Hindlimb muscle (tissue), 1 donor: ENCODE measurements around the gene ITGB2. TPM values are rescaled to one million over a fixed set of nuclear protein-coding genes. Genes with fewer than 3 reads are reported as not detected.

ENCODE experiments used
- DNase-seq: peaks from one replicate; pipeline ENCODE4 v3.0.0-alpha.2; 2013
- polyA plus RNA-seq: library from polyadenylated mRNA; unstranded; fragments of 120-200 nt; gene quantifications from one replicate; pipeline ENCODE4 v1.2.1, GENCODE V29; 2013; ENCODE audit not compliant: insufficient read length

ITGB2 gene
- polyA plus RNA-seq, 1 donor = 21.0 TPM

DNA sequence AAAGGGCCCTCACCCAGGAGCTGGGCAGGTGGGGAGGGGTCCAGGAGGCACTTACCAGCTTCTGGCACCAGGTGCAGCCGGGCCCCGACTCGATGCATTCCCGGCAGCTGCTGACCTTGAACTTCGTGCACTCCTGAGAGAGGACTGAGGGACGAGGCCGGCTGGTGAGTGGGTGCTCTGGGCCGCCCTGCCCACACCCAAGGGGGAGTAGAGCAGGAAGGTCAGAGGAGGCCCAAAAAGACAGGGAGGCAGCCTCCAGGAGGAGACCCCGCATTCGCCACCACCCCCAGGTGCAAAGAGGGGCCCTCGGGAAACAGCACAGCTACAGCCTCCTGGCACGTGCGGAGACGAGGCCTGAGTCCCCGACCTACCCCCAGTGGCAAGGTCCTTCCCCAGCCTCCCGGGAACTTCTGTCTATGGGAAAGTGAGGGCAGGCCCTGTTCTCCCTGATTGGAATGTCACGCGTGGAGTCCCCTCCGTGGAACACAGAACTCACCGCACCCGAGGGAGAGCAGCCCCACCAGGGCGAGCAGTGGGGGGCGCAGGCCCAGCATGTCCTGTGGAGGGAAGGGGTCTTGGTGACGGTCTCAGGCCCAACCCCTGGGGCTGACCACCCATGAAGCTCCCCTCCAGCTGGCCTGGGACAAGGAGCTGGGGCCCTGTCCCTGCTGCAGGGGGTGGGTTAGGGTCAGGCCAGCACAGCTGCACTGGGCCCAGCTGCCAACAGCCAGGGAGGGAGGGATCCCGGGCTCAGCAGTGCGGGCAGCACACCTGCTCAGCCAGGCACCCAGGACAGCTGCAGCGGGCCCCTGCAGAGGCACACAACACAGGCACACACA lies 10.3 kb downstream of the ITGB2 start:
- DNase-seq = peak; percentile 38

DNA sequence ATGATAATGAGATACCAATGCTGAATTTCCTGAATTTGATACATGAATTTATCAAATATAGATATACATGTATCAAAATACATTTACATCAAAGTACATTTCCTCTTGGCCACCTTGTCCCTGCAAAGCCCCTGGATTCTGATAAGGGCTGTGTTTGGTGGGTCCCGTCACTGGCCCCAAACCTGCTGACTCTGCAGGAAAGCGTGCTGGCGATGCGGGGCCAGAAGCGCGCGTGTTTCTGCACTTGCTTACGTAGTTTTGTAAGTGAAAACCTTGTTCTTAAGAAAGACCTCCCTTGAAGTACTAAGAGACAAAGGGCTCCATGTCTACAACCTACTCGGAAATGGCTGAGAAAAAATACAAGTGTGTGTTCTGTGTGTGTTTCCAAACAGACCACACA lies 11.0 kb downstream of the ITGB2 start:
- no peak for DNase-seq

DNA sequence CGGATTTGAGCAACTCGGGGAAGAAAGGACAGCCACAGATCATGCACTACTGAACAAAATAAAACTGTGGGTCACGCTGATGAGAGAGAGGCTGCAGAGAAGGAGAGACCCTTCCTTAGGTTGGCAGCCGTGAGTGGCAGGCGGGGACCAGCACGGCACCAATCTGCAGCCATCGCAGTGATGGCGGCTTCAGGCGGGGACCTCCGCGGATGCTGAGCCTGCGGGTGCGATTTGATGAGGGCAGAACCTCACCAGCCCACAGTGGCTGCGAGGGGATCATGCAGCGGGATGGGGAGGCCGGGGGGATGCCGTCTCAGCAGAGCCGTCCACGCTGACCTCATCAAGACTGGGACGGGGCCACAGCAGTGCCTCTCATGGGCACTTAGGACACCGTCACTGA lies 11.8 kb downstream of the ITGB2 start:
- no peak for DNase-seq

DNA sequence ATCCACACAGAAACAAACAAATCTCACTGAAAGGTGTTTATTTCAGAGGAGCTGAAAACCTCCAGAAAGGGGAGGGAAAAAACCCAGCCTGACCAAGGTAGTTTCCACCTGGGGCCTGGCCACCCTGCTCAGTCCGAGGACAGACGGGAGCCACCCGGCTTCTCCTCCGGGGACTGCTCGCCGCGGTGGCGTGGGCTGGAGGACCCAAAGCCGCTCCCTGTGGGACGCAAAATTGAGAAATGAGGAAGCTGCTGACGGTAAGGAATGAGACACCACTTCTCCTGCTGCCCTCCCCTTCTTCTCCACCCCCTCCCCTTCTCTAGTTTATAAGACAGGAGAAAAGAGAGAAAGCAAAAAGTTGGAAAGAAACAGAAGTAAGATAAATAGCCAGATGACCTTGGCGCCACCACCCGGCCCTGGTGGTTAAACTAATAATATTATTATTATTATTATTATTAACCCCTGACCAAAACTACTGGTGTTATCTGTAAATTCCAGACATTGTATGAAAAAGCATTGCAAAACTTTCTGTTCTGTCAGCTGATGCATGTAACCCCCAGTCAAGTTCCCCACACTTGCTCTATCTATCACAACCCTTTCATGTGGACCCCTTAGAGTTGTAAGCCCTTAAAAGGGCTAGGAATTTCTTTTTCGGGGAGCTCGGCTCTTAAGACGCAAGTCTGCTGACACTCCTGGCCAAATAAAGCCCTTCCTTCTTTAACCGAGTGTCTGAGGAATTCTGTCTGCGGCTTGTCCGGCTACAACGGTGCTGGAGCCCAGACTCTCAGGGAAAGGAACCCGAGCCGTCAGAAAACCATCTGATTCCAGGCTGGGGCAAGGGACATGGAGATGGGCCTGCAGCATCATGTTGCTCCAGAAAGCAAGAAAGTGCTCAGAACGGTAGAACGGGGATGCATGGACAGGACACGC lies 12.5 kb downstream of the ITGB2 start:
- no peak for DNase-seq

DNA sequence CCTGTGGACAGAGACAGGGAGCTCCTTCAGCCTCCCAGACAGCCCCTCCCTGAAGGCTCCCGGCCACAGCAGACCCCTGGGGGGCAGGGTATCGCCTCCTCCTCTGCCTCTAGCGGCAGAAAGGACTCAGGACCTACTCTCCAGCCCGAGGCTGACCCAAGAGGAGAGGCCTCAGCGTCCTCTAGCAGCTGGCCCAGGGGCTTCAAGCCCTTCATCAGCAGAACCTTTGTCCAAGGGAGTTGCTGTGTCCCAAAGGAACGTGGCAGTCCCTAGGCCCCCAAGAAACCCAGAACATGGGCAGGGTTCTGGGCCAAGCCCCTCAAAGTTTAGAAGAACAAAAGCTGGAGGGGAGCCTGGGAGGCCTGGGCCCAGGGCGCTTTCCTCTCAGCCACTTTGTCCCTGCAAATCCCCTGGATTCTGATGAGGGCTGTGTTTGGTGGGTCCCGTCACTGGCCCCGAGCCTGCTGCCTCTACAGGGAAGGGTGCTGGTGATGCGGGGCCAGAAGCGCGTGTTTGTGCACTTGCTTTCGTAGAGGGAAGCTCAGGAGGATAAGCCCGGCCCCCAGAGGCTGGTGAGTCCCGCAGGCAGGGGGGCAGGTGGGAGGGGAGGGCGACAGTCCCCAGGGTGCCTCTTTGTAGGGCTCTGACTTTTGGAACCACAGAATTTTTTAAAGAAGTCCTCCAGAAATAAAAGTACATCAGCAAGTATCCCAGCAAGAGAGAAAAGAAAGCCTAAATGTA lies 13.3 kb downstream of the ITGB2 start:
- DNase-seq = no peak

DNA sequence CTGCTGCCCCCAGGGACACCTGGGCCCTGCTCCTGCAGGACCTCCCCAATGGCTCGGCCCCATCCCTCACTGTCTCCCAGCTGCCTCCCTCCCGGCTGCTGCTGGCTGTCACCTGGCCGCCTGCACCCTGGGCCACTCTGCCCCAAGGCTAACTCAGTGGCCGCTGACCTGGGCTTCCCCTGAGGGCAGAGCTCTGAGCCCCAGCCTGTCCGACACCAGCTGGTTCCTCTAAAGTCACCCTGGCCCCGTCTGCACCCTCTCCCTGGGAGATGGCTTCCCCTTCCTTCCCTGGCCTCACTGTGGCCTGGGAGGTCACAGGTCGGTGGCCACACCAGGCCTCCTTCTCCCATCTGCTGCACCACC lies 15.0 kb downstream of the ITGB2 start:
- no peak for DNase-seq

DNA sequence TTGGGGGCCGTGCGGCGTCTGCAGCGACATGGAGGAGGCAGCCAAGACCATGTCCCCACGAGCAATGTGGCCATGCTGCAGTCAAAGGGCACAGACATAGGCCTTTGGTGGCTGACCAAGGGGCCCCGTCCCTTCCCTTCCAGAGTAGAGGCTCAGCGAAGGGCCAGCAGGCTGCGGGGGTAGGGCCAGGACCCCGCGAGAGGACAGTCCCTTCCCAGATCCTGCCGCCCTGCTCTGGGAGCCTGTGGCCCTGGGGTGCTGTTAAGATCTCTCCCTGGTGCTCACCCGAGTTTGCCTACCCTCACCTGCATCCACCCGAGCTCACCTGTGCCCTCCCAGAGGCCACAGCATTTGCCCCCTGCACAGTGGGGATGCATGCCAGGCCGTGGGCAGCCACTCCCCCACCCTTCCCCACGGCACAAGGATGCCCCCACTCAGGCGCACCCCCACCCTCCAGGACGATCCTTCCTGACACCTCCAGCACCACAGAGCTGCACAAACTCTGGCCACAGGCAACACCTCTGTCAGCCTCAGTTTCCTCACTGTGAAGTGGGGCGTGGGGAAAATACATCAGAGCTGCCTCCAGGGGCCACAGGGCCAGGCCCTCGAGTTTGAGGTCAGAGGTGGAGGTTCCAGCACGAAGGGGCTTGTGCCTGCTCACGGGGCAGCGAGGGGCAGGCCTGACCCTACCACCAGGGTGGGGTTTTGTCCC lies 15.5 kb downstream of the ITGB2 start:
- no peak for DNase-seq

DNA sequence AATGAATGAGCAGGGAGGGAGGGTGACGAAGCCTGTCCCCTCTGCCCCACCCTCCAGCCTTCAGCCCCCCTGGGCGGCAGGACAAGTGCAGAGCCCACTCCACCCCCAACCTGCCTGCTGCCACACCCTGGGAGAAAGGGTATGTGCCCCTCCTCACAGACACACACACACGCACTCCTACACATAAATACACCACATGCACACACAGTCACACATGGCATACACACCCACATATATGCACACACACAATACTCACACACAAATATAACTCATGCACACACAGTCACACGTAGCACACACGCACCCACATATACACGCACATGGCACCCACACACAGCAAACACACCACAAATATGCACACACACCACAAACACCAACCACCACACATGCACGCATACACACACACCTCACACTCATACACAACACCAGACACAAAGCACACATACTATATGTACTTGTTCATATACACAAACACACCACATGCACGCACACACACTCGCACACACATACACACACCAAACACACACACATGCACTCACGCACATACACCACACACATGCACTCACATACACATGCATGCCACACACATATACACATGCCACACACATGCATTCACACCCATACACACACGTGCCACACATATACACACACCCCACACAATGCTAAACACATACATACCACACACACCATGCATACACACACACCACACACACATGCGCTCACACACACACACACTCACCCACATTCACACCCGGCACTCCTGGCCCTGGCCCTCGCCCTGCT lies 16.4 kb downstream of the ITGB2 start:
- DNase-seq = no peak

DNA sequence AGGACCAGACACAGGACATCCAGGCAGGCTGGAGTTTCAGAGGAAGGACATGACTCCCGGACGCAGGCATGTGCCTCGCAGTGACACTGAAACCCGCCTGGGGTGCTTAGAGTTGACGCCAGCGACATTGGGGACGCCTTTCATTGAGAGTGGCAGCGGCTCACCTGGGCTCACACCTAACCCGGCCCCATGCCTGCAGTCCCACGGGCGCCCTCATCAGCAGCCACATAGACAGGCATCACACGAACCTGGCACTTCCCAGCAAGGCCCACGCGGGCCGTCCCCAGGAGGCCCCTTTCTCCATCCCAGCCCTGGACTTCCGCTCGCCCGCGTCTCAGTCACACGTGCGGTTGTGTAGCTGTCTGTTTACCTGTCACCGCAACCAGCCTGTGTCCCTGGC lies 17.0 kb downstream of the ITGB2 start:
- no peak for DNase-seq

DNA sequence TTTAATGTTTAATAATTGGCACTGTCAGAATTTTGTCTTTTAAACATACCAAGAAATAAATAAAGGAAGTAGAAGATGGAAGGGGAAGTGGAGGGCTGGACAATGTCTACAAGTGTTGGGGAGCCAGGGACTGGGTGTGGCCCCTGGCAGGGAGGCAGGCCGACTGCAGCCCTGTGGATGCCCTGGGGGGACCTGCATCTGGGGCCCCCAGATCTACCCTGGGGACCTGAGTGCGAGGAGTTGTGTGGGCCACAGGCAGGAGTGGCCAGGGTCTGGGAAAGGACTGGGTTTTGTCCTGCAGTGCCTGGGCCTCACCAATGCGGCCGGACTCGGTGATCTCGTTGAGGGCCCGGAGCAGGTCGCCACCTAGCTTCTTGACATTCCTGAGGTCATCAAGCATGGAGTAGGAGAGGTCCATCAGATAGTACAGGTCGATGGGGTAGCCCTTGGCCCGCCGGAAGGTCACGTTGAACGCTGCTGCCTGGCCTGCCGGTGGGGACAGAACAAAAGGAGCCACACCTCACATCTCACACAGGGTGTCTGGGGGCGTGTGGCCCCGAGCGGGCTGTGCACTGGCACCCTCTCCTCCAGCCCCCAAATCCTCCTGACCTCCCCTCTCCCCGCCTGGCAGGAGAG lies 17.5 kb downstream of the ITGB2 start:
- DNase-seq = no peak

DNA sequence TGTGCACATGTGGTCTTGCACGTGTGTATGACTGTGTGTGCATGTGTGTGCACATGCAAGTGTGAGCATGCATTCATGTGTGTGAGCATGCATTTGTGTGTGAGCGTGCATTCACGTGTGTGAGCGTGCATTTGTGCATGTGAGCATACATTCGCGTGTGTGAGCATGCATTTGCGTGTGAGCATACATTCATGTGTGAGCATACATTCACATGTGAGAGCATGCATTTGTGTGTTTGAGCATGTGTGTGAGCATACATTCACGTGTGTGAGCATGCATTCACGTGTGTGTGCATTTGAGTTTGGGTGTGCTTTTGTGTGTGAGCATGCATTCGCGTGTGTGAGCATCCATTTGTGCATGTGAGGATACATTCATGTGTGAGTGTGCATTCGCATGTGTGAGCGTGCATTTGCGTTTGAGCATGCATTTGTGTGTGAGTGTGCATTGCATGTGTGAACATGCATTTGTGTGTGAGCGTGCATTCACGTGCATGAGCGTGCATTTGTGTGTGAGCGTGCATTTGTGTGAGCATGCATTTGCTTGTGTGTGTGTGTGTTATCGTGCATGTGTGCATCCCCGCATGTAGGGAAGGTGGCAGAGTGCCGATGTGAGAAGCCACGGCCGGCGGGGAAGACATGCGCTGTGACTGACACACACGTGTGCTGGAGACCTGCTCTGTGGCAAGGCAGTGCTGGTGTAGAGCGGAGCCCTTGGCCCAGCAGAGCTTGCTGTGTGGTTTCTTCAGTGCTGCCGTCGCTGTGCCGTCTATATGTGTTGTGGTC lies 18.2 kb downstream of the ITGB2 start:
- no peak for DNase-seq

DNA sequence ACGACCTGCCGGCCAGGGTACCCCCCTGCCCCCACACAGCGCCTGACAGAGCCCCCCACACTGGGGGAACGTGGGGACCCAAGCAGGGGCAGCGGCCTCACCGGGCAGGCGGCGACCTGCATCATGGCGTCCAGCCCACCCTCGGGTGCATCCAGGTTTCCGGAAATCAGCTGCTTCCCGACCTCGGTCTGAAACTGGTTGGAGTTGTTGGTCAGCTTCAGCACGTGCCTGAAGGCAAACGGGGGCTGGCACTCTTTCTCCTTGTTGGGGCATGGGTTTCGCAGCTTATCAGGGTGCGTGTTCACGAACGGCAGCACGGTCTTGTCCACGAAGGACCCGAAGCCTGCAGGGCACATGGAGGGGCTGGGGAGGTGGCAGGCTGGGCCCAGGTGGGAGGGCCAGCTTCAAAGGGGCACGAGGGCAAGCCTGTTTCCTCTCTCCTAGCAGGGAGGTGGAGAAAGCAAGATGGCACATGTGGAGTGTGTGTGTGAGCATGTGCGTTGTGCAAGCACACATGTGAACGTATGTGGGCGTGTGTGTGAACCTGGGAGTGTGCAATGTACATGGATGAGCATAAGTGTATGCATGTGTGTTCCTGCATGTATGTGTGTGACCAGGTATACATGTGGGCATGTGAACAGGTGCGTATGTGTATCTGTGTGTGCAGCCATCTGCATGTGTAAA lies 19.2 kb downstream of the ITGB2 start:
- DNase-seq = no peak

DNA sequence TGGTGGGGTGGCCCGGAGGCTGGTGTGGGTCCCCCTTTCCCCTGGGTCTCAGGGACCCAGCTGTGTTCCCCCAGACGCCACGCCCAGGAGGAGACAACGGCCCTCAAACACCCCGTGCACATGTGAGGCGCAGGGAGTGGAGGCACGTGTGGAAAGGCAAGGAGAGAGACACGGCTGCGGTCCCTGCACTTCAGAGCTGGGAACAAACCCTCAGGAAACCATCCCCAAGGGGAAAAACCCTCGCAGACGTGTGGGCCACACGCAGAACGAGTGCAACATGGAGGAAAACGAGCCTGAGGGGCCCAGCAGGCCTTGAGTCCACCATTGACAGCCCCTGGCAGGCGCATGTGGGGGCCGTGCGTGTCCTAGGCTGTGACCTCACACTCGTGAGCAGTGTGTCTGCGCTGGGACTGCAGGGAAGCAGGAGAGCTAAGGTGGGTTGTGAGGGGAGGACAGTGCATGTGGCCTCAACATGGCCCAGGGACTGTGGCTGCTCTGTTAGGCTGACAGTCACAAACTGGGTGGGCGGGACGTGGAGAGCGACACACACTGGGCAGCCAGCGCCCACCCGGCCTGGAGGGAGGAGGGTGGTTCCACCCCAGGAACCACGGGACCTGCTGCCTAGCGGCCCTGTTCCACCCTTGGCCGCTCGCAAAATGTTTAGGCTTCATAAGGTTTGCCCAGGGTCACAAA lies 20.0 kb downstream of the ITGB2 start:
- DNase-seq = no peak

DNA sequence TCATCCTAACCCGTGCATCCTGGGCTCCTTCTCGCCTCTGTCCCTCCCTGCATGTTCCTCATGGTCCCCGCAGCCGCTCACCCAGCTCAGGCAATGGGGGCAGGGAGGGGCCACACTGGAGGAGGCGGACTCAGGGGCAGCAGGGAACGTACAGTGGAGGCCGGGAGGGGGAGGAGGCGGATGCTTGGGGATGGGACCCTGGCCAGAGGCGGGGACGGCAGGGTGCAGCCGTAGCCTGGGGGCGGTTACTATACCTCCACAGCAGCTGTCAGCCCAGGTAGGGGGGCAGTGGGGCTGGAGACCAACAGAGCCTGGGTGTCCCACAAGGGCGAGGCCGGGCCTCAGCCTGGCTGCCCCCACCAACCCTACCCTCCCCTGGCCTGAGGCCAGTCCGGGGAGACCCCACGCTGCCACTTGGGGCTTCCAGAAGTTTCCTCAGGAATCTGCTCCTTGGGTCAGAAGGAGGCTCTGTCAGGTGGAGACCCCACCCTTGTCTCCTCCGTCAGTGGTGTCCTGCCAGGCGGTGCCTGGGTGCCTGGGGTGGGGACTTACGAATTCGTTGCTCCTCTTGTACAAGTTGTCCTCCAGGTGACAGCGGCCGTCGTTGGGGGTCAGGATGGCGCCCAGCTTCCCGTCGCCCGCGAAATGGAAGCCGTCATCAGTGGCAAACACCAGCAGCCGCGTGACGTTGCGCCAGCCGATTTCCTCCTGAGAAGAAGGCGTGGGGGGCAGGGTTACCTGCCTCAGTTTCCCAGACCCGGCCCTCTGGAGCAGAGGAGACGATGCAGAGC lies 20.7 kb downstream of the ITGB2 start:
- no peak for DNase-seq

DNA sequence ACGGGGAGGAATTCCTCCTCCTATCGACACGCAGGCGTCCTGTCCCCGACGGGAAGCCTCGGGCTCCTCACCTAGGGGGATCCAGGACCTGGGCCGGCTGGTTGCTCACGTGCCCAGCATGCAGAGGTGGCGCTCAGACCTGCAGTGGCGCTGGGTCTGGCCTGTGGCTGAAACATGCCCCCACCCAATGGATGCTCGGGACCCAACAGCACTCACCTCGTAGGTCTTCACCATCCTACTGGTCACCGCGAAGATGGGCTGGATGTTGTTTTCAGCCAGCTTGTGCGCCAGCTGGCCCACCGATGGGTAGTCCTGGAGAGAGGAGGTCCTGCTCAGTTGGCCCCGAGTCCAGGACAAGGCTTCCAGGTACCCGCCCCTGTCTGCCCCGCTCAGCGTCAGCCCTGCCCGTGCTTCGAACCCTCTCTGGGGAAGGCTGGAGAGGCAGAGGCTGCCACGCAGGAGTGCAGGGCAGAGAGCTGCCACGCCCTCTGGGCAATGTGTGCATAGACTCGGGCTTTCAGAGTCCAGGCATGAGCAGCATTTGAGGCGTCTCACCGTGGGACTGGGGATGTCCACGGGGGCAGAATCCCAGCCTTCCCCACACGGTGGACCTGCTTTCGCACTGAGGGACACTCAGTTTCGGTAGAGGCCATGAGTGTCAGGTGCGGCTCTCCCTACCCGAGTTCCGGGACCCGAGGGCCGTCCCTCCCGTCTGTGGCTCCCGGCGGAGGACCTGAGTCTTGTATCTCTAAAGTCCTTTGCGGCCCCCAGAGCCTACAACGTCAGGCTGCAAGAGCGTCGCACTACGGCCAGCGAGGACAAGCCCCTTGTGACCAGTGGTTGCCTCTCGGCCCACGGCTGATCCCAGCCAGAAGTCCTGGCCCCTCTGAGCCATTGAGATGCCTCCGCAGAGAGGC lies 21.6 kb downstream of the ITGB2 start:
- no peak for DNase-seq

DNA sequence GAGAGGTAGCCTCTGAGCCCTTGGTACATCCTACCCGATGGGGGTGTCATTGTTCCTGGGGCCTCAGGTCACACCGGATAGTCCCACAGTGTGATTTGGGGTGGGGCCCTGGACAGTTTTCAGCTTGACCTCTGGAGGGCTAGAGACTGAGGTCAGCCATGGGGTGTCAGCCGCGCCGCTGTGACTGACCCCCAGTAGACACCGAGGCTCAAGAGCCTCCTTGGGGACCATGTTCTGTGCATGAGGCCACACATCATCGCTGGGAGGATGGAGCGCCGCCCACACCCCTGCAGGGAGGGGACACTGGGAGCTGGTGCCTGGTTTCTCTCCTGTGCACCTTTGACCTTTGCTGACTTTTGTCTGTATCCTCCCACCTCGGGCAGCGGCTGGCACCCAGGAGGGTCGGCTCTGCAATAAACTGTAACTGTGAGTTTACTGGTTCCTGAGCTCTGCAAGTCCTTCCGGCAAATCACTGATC lies 22.6 kb downstream of the ITGB2 start:
- DNase-seq = no peak
